ENCODE data around the gene DPF3. TPM values are rescaled to one million over a fixed set of nuclear protein-coding genes. Genes with fewer than 3 reads are reported as not detected.

Gene DPF3
- total and polyA plus RNA-seq, 2 of the 13 experiments (the other 11 are each of a cell fraction or from before 2014, with no cell fraction given), result 0.09 to 0.60 TPM

- H4K20me1 ChIP-seq (ENCODE audit: insufficient read depth, low read length), result no peaks in the 10 kb centered on the region
- WGBS (ENCODE audit: low lambda C conversion rate), result 25% methylated on average over 9 of the region's 9 CpGs
- no peak for FAIRE-seq
- no peak overlapping the region for H2AFZ ChIP-seq (ENCODE audit: low read length)
- no peaks in the 10 kb centered on the region for H3K79me2 ChIP-seq (ENCODE audit: insufficient read depth, low read length)
- no peak overlapping the region for H3K27ac ChIP-seq (ENCODE audit: extremely low read length, insufficient read depth, low read length)
- no TSS peak for BruUV-seq (replicated peaks)
- H3K36me3 ChIP-seq (replicated peaks in 1 of 2; ENCODE audit: control insufficient read depth in 1 of 2, insufficient read depth in 2 of 2, low read length in 2 of 2), result no peaks in the 10 kb centered on the region
- H3K27me3 ChIP-seq (ENCODE audit: control insufficient read depth in 1 of 2, insufficient read depth in 2 of 2, low read length in 2 of 2), result peaks cover 0 to 5% of the 10 kb centered on the region in 2 experiments; a peak in 1 of 5 replicates
- H3K9ac ChIP-seq (ENCODE audit: insufficient read depth, low read depth, low read length), result no peak overlapping the region
- H3K9me3 ChIP-seq (ENCODE audit: low read length), result no peaks in the 10 kb centered on the region
- DNase-seq (ENCODE audit: low spot score), result no peak
- in situ Hi-C loops (cut with HindIII; ENCODE audit: extremely low pct_ligation_motif_present, low pct_unique_long_range_greater_than_20kb), result no loop called here
- no peak overlapping the region for H3K4me3 ChIP-seq (replicated peaks in 1 of 3; ENCODE audit: insufficient read depth in 1 of 3, low read depth in 2 of 3, low read length in 3 of 3)
- H3K4me2 ChIP-seq (ENCODE audit: low read depth, low read length), result no peak overlapping the region
- ATAC-seq, result no peak
- POLR2A ChIA-PET, result no interaction called here
- intact Hi-C loops (cut with micrococcal nuclease; ENCODE audit: unreplicated experiment), result no loop called here
- CTCF ChIA-PET (ENCODE audit: low intra/inter-chr PET ratio, low total read pairs), result no interaction called here
- no peaks in the 10 kb centered on the region for H3K4me1 ChIP-seq (ENCODE audit: insufficient read depth, low read length)
- no peak for TF ChIP-seq ZNF431 (CRISPR knock-in tag; IDR thresholded peaks at IDR 0.05; ENCODE audit: borderline replicate concordance, low read depth)
- no peak for TF ChIP-seq ZSCAN12 (CRISPR knock-in tag; IDR thresholded peaks at IDR 0.05)
- no peak for TF ChIP-seq ZNF276 (CRISPR knock-in tag; IDR thresholded peaks at IDR 0.05; ENCODE audit: low read depth)
- TF ChIP-seq SIN3A (IDR thresholded peaks at IDR 0.05; ENCODE audit: borderline replicate concordance, low read depth, low read length), result no peak
- TF ChIP-seq TBP (CRISPR knock-in tag; IDR thresholded peaks at IDR 0.05), result no peak
- no peak for TF ChIP-seq ZNF800 (CRISPR knock-in tag; IDR thresholded peaks at IDR 0.05)
- TF ChIP-seq SRSF1 (optimal IDR thresholded peaks at IDR 0.05; ENCODE audit: low read depth, low read length), result no peak
- TF ChIP-seq TAF15 (IDR thresholded peaks at IDR 0.05; ENCODE audit: low read depth, low read length, poor library complexity, severe bottlenecking), result no peak
- TF ChIP-seq MXD3 (CRISPR knock-in tag; IDR thresholded peaks at IDR 0.05), result no peak
- TF ChIP-seq ZNF773 (CRISPR knock-in tag; IDR thresholded peaks at IDR 0.05; ENCODE audit: borderline replicate concordance), result no peak
- no peak for TF ChIP-seq TBX3 (IDR thresholded peaks at IDR 0.05; ENCODE audit: borderline replicate concordance)
- TF ChIP-seq ZFP37 (CRISPR knock-in tag; IDR thresholded peaks at IDR 0.05; ENCODE audit: borderline replicate concordance), result no peak
- TF ChIP-seq CTCF (CRISPR knock-in tag; IDR thresholded peaks at IDR 0.05), result no peak
- no peak for TF ChIP-seq HINFP (CRISPR knock-in tag; IDR thresholded peaks at IDR 0.05; ENCODE audit: low read depth)
- no peak for TF ChIP-seq ZNF674 (CRISPR knock-in tag; IDR thresholded peaks at IDR 0.05; ENCODE audit: low read depth)
- no peak for TF ChIP-seq MYNN (CRISPR knock-in tag; IDR thresholded peaks at IDR 0.05; ENCODE audit: low read depth)
- no peak for TF ChIP-seq STAT5B (CRISPR knock-in tag; IDR thresholded peaks at IDR 0.05)
Measured at GRCh38 chr14:72917094-72917802, 23.3 kb upstream of the DPF3 start.
